Chondrocyte (in vitro differentiated cells): ENCODE results near the gene PARD6G. TPM values are rescaled to one million over a fixed set of nuclear protein-coding genes. Genes with fewer than 3 reads are reported as not detected.
"Not testable (repeated sequence)": the region's sequence is repeated elsewhere in the genome, so short reads cannot be mapped to it uniquely, and the experiment has no call there.

ENCODE experiments used
- DNase-seq: peaks from one replicate; pipeline ENCODE4 v3.0.0; 2021; ENCODE audit warnings: mixed read lengths, low spot score
- H3K27ac Mint-ChIP-seq: one replicate; pipeline ENCODE4 v1.8.0; 2021; ENCODE audit warnings: mild to moderate bottlenecking, moderate library complexity, mixed read lengths; ENCODE audit not compliant: unreplicated experiment
- H3K27me3 Mint-ChIP-seq: 2 replicates; pipeline ENCODE4 v1.8.0; 2021; ENCODE audit warnings: low read depth, mixed read lengths
- H3K36me3 Mint-ChIP-seq: 2 replicates; pipeline ENCODE4 v1.8.0; 2021; ENCODE audit warnings: low read depth, mixed read lengths
- H3K4me1 Mint-ChIP-seq: 2 replicates; pipeline ENCODE4 v1.8.0; 2021; ENCODE audit warnings: low read depth, mild to moderate bottlenecking, mixed read lengths
- H3K4me3 Mint-ChIP-seq: one replicate; pipeline ENCODE4 v1.8.0; 2021; ENCODE audit warnings: mild to moderate bottlenecking, moderate library complexity, mixed read lengths; ENCODE audit not compliant: unreplicated experiment
- H3K9me3 Mint-ChIP-seq: 2 replicates; pipeline ENCODE4 v1.8.0; 2021; ENCODE audit warnings: low read depth, mixed read lengths
- CTCF ChIP-seq: fragments of 200-600 bp; sonication (generic); IDR thresholded peaks from 2 replicates; pipeline ENCODE4 v1.5.0; 2021; ENCODE audit warnings: antibody characterized with exemption, mild to moderate bottlenecking, moderate library complexity
- total RNA-seq: library from RNA; stranded (reverse); gene quantifications from 3 replicates; pipeline ENCODE4 v1.2.1, GENCODE V29; 2021

PARD6G gene
- total RNA-seq, 1 donor from 2014 or later, result 17.7 TPM

GRCh38 chr18:80241919-80242777, 5.2 kb downstream of the PARD6G start:
- no peak for TF ChIP-seq CTCF
- peaks cover 10% of the 10 kb centered on the region for H3K4me1 Mint-ChIP-seq
- DNase-seq, result no peak
- H3K36me3 Mint-ChIP-seq, result no peaks in the 10 kb centered on the region
- H3K9me3 Mint-ChIP-seq, result no peaks in the 10 kb centered on the region
- no peak overlapping the region for H3K4me3 Mint-ChIP-seq
- H3K27ac Mint-ChIP-seq, result no peak overlapping the region
- H3K27me3 Mint-ChIP-seq, result no peaks in the 10 kb centered on the region

- DNase-seq, result no peak
- Mint-ChIP-seq H3K4me3 (no peak overlapping the region), H3K36me3 (no peaks in the 10 kb centered on the region), H3K4me1 (no peaks in the 10 kb centered on the region), H3K27ac (no peak overlapping the region), H3K9me3 (peaks cover 4% of the 10 kb centered on the region), H3K27me3 (no peaks in the 10 kb centered on the region)
- no peak for TF ChIP-seq CTCF
Measured at GRCh38 chr18:80239830-80240229, 7.5 kb downstream of the PARD6G start.

- TF ChIP-seq CTCF, result no peak
- no peaks in the 10 kb centered on the region for H3K36me3 Mint-ChIP-seq
- no peaks in the 10 kb centered on the region for H3K27me3 Mint-ChIP-seq
- no peak overlapping the region for H3K4me3 Mint-ChIP-seq
- peaks cover 4% of the 10 kb centered on the region for H3K9me3 Mint-ChIP-seq
- H3K4me1 Mint-ChIP-seq, result no peaks in the 10 kb centered on the region
- H3K27ac Mint-ChIP-seq, result no peak overlapping the region
- no peak for DNase-seq
Measured at GRCh38 chr18:80238651-80239260, 8.6 kb downstream of the PARD6G start.

- H3K9me3 Mint-ChIP-seq, H3K4me3 Mint-ChIP-seq, H3K4me1 Mint-ChIP-seq, DNase-seq, H3K27ac Mint-ChIP-seq, H3K36me3 Mint-ChIP-seq, H3K27me3 Mint-ChIP-seq: not testable (repeated sequence)
Measured at GRCh38 chr18:80237519-80237918, 9.8 kb downstream of the PARD6G start.

- Mint-ChIP-seq H3K36me3 (no peaks in the 10 kb centered on the region), H3K9me3 (peaks cover 4% of the 10 kb centered on the region), H3K27ac (no peak overlapping the region), H3K4me3 (no peak overlapping the region), H3K27me3 (no peaks in the 10 kb centered on the region), H3K4me1 (no peaks in the 10 kb centered on the region)
- no peak for TF ChIP-seq CTCF
- no peak for DNase-seq
Measured at GRCh38 chr18:80234398-80234797, 12.9 kb downstream of the PARD6G start.
